DMS53 treated with DMSO at 0.1 percent for 48 hours (cell line): Measurements from ENCODE around the gene ARL6IP6.

Source experiments
- DNase-seq: peaks from one replicate; lab custom pipeline; 2025; ENCODE audit not compliant: unreplicated experiment; lab: John Stamatoyannopoulos, UW

Gene ARL6IP6

DNA sequence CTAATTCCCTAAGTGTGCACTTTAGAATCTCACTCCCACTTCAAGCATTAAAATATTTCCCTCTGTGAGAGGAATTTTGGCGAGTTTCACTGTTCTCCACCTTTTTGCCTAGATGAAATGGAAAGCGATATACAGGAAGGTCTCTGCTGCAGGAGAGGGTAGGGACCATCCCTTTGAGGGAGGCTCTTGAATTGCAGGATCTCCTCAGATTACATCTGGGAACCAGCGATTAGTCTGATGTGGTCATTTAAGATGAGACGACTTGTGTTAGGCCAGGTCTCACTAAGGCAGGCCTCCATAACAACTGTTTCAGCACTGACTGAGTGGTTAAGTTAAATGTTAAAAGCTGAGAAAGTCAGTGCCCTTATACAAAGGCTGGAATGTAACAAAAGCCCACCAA is 74.6 kb downstream of the ARL6IP6 start:
- no peak for DNase-seq

- no peak for DNase-seq
Measured at GRCh38 chr2:152796941-152797340, 78.5 kb downstream of the ARL6IP6 start.

GRCh38 chr2:152804687-152805408 is 86.4 kb downstream of the ARL6IP6 start:
- no peak for DNase-seq

DNA sequence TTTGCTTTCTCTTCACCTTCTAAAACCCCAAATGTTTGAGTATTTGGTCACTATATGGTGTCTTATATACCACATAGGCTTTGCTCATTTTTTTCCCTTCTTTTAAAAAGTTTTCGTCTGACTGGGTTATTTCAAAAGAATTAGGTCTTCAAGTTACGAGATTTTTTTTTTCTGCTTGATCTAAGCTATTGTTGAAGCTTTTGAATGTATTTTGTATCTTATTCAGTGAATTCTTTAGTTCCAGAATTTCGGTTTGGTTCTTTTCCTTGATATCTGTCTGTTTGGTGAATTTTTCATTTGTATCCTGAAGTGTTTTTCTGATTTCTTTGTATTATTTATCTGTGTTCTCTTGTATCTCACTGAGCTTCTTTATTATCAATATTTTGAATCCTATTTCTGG is 93.5 kb downstream of the ARL6IP6 start:
- DNase-seq, result no peak
